ENCODE measurements around the gene PIGC.

DNA sequence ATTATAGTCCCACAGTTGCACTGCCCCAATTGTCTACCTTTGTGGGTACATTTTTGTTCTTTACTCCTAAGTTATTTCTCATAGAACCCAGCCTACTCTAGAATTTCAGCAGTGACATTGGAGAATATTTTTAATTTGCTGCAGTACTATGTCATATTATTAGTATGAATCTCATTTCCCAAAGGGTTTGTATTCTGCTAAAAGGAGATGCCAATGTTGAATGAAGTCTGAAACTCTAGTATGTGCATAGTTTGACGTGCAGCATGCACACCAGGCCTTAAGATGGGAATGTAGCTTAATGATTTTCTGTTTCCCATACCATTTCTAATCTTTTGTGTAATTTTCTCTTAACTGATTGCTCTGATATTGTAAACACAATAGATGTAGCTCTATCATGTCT lies 33.8 kb downstream of the PIGC start:
- TF ChIP-seq CTCF (IDR thresholded peaks at IDR 0.05), result no peak
- no peak for TF ChIP-seq ZFX (IDR thresholded peaks at IDR 0.05; ENCODE audit: borderline replicate concordance)
